ENCODE results near the gene PIM1.
A peak's percentile ranks its signal among the peaks of the same experiment; 100 is the strongest.

The PIM1 gene

DNA sequence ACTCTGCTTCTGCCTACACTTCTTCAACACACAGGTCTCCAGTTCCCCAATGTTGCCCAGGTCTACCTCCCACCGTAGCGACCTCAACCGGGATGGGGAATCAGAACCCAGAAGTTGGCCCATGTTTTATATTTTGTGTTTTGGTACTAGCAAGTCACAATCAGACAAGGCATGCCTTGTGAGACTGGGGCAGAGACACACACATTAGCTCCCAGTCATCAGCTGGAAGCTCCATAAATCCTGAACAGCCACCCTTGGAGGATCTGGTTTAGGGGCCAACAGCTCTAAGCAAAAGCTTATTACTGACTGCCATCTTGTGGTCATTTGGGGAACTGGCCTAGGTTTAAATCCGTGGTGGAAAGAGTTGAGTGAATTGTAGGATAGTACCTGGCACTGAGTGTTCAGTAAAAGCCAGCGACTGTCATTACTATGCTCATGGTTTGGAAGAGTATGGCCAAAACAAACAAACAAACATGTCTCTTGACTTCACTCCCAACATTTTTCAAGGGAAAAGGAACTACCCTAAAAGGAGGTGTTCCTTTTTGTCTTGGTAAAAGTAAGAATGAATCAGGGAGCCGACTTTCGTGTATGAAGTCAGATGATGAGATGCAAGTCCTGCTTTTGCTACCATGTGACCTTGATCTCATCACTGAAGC is 40.5 kb downstream of the PIM1 start:
- peaks cover under 1% of the 10 kb centered on the region for H3K27me3 Mint-ChIP-seq (ENCODE audit: low read depth)
- no peaks in the 10 kb centered on the region for H3K9me3 Mint-ChIP-seq
- H3K4me3 Mint-ChIP-seq, result no peak overlapping the region
- H3K36me3 Mint-ChIP-seq (ENCODE audit: low read depth), result no peaks in the 10 kb centered on the region
- peak overlapping the region; percentile 57 to 60 (median 58) for H3K27ac Mint-ChIP-seq
- TF ChIP-seq, protein P1, sequence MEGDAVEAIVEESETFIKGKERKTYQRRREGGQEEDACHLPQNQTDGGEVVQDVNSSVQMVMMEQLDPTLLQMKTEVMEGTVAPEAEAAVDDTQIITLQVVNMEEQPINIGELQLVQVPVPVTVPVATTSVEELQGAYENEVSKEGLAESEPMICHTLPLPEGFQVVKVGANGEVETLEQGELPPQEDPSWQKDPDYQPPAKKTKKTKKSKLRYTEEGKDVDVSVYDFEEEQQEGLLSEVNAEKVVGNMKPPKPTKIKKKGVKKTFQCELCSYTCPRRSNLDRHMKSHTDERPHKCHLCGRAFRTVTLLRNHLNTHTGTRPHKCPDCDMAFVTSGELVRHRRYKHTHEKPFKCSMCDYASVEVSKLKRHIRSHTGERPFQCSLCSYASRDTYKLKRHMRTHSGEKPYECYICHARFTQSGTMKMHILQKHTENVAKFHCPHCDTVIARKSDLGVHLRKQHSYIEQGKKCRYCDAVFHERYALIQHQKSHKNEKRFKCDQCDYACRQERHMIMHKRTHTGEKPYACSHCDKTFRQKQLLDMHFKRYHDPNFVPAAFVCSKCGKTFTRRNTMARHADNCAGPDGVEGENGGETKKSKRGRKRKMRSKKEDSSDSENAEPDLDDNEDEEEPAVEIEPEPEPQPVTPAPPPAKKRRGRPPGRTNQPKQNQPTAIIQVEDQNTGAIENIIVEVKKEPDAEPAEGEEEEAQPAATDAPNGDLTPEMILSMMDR (IDR thresholded peaks at IDR 0.05; ENCODE audit: unreplicated experiment in 3 of 3), result peak; percentile 92 to 94 (median 93)
- H3K4me1 Mint-ChIP-seq, result peaks cover 13% of the 10 kb centered on the region

DNA sequence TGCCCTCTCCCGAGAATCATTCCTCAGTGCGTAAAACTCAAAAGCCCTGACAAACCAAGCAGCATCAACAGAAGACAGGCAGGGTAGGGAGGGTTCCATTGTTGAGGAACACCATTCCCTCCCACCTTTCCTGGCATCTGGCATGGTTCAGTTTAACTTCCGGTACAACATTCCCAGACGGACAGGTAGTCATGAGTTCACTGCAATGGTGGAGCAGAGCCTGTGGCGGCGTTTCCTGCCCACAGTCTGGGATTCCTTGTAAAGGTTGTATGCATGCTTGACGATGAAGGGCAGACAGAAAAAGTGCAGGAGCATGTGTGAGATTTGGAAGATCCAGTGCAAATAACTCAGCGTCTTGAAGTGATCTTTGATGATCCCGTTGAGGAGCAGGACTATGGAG is 42.3 kb downstream of the PIM1 start:
- Mint-ChIP-seq H3K4me3 (no peak overlapping the region), H3K27me3 (ENCODE audit: low read depth) (peaks cover 10% of the 10 kb centered on the region), H3K9me3 (no peaks in the 10 kb centered on the region), H3K27ac (peak overlapping the region in 1 of 3 experiments; percentile 13), H3K4me1 (peaks cover 13% of the 10 kb centered on the region), H3K36me3 (ENCODE audit: low read depth) (no peaks in the 10 kb centered on the region)
- TF ChIP-seq, protein P1 (IDR thresholded peaks at IDR 0.05; ENCODE audit: unreplicated experiment in 3 of 3), result no peak

GRCh38 chr6:37218061-37218460 is 48.1 kb downstream of the PIM1 start:
- peaks cover 21% of the 10 kb centered on the region for H3K4me1 Mint-ChIP-seq
- H3K36me3 Mint-ChIP-seq (ENCODE audit: low read depth), result no peaks in the 10 kb centered on the region
- no peaks in the 10 kb centered on the region for H3K9me3 Mint-ChIP-seq
- H3K27ac Mint-ChIP-seq, result peak overlapping the region in 1 of 3 experiments; percentile 19
- TF ChIP-seq, protein P1 (IDR thresholded peaks at IDR 0.05; ENCODE audit: unreplicated experiment in 3 of 3), result no peak
- peaks cover 10% of the 10 kb centered on the region for H3K27me3 Mint-ChIP-seq (ENCODE audit: low read depth)
- no peak overlapping the region for H3K4me3 Mint-ChIP-seq

DNA sequence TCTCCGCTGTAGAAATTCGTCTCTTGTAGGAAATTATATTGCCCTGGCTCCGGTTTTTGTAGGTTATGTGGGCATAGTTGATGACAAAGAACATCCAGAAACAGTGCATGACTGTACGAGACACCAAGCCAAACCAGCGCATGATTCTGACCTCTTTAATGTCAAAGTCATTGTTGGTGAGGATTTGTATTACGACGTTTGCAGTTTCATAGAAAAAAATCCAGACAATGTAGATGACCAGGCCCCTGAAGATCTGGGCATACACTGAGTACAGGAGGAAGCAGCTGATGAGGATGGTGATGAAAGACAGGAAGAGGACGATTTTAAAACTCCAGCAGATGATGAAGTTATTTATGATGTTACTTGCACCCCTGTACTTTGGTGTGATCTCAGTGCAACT is 48.6 kb downstream of the PIM1 start:
- H3K4me1 Mint-ChIP-seq, result peaks cover 23% of the 10 kb centered on the region

GRCh38 chr6:37221585-37222124 is 51.7 kb downstream of the PIM1 start:
- Mint-ChIP-seq H3K36me3 (ENCODE audit: low read depth) (no peaks in the 10 kb centered on the region), H3K27me3 (ENCODE audit: low read depth) (no peaks in the 10 kb centered on the region), H3K27ac (peak overlapping the region; percentile 82 to 96 (median 87)), H3K4me1 (peaks cover 23% of the 10 kb centered on the region), H3K4me3 (peak overlapping the region; percentile 85 to 88 (median 85)), H3K9me3 (no peaks in the 10 kb centered on the region)
- TF ChIP-seq, protein P1 (IDR thresholded peaks at IDR 0.05; ENCODE audit: unreplicated experiment in 3 of 3), result no peak

More for the DNA sequence above, 48.6 kb downstream of the PIM1 start:
- Mint-ChIP-seq H3K9me3 (no peaks in the 10 kb centered on the region), H3K36me3 (ENCODE audit: low read depth) (no peaks in the 10 kb centered on the region), H3K4me3 (no peak overlapping the region), H3K27me3 (ENCODE audit: low read depth) (peaks cover 10% of the 10 kb centered on the region), H3K27ac (peak overlapping the region in 1 of 3 experiments; percentile 48)
- TF ChIP-seq, protein P1 (IDR thresholded peaks at IDR 0.05; ENCODE audit: unreplicated experiment in 3 of 3), result no peak

Data from nephron (organoid).